Activated T-cell treated with anti-CD3 and anti-CD28 coated beads, Interleukin-2, amount 50 U/mL, for 24 hours (primary cell): ENCODE results near the gene AGAP1.

ENCODE experiments used
- DNase-seq: peaks from one replicate; pipeline ENCODE4 v3.0.0-alpha.2; 2020
- H3K27ac Mint-ChIP-seq: 2 replicates; pipeline ENCODE4 v1.8.0; 2020; ENCODE audit warnings: mild to moderate bottlenecking, mixed read lengths
- H3K27me3 Mint-ChIP-seq: 2 replicates; pipeline ENCODE4 v1.8.0; 2020; ENCODE audit warnings: mixed read lengths
- H3K36me3 Mint-ChIP-seq: 2 replicates; pipeline ENCODE4 v1.8.0; 2020; ENCODE audit warnings: low read depth, mixed read lengths
- H3K4me1 Mint-ChIP-seq: 2 replicates; pipeline ENCODE4 v1.8.0; 2020; ENCODE audit warnings: low read depth, mixed read lengths
- H3K4me3 Mint-ChIP-seq: 2 replicates; pipeline ENCODE4 v1.8.0; 2020; ENCODE audit warnings: mild to moderate bottlenecking, moderate library complexity, mixed read lengths
- H3K9me3 Mint-ChIP-seq: 2 replicates; pipeline ENCODE4 v1.8.0; 2020; ENCODE audit warnings: mixed read lengths

The AGAP1 gene

DNA sequence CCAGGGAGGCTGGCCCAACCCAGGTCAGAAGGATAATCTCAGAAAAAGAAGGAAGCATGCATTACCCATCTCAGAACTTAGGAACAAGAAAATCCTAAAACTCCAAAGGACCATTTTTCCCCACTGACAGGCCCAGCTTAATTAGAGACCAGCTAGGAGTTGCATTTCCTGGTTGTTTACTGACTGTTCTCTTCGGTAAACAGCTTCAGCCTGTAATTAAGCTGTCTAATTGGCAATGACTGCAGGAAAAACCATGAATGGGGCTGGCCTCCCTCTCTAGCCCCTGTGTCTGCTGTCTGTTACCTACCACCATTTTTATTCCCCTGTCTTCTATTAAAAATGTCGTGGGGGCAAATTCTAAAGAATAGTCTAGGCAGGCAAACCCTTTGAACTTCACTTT, 146.5 kb downstream of the AGAP1 start:
- Mint-ChIP-seq H3K36me3 (no peaks in the 10 kb centered on the region), H3K4me3 (no peak overlapping the region), H3K27ac (no peak overlapping the region), H3K4me1 (no peaks in the 10 kb centered on the region), H3K9me3 (no peaks in the 10 kb centered on the region), H3K27me3 (peaks cover 52% of the 10 kb centered on the region)
- DNase-seq = no peak

DNA sequence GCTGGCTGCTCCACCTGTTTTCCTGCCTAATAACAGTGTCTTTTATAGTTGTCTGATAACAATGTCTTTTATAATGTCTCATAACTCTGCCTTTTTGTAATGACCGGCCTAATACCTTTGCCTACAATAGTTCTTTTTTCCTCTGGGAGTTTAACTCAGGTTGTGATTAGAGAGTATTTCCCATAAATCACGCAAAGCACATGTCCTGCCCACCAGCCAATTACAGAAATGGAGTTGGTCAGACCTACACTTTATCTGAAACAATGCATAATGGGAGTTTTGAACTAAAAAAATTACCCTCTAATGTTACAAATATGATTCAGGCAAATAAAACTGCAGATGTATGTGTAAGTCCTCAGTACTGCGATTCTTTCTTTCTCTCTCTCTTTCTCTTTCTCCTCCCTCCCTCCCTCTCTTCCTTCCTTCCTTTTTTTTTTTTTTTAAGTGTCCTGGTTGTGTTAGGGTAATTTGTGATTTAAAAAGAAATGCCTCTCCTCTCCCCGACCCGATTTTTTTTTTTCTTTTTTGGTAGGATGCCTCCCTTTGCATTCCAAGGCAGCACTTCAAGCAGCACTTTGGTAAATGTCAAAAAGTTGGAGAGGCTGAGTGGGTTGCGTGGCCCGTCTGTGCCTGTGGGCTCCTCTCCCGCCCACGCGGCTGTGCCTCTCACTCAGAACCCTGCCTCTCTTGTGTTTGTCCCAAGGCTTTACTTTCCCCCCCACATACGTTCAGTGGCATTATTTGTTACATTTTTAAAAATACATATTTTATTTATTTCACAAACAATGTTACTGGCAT, 147.3 kb downstream of the AGAP1 start:
- Mint-ChIP-seq H3K27me3 (peaks cover 54% of the 10 kb centered on the region), H3K27ac (no peak overlapping the region), H3K9me3 (no peaks in the 10 kb centered on the region), H3K4me1 (no peaks in the 10 kb centered on the region), H3K4me3 (no peak overlapping the region), H3K36me3 (no peaks in the 10 kb centered on the region)
- DNase-seq = no peak

DNA sequence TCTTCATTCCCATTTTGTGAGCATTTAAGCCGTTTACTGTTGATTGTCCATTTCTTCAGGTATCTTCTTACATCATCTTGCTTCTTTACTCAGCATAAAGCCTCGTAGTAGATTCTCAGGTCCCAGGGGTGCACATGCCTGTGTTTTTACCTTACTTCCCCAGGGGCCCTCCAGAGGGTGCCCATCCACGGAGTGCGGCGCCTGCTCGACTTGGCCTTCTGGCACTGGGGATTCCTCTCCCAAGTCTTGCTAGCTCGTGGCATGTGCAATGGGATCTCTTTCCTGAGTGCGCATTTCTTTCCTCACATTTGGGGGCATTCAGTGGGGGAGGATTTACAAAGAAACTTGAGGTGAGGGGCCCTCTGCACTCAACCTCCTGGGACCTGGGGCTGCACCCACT, 148.1 kb downstream of the AGAP1 start:
- DNase-seq = no peak
- H3K4me1 Mint-ChIP-seq = no peaks in the 10 kb centered on the region
- H3K27me3 Mint-ChIP-seq = peaks cover 49% of the 10 kb centered on the region
- H3K27ac Mint-ChIP-seq = no peak overlapping the region
- H3K36me3 Mint-ChIP-seq = no peaks in the 10 kb centered on the region
- H3K9me3 Mint-ChIP-seq = no peaks in the 10 kb centered on the region
- H3K4me3 Mint-ChIP-seq = no peak overlapping the region

GRCh38 chr2:235642446-235643098, 148.7 kb downstream of the AGAP1 start:
- H3K27ac Mint-ChIP-seq = no peak overlapping the region
- no peaks in the 10 kb centered on the region for H3K36me3 Mint-ChIP-seq
- no peak overlapping the region for H3K4me3 Mint-ChIP-seq
- H3K27me3 Mint-ChIP-seq = peaks cover 45% of the 10 kb centered on the region
- no peaks in the 10 kb centered on the region for H3K9me3 Mint-ChIP-seq
- DNase-seq = no peak
- no peaks in the 10 kb centered on the region for H3K4me1 Mint-ChIP-seq

- no peaks in the 10 kb centered on the region for H3K36me3 Mint-ChIP-seq
- H3K27ac Mint-ChIP-seq = no peak overlapping the region
- H3K4me3 Mint-ChIP-seq = no peak overlapping the region
- H3K9me3 Mint-ChIP-seq = no peaks in the 10 kb centered on the region
- peaks cover 39% of the 10 kb centered on the region for H3K27me3 Mint-ChIP-seq
- no peaks in the 10 kb centered on the region for H3K4me1 Mint-ChIP-seq
- DNase-seq = no peak
Observed at GRCh38 chr2:235643680-235644511, 150.1 kb downstream of the AGAP1 start.

DNA sequence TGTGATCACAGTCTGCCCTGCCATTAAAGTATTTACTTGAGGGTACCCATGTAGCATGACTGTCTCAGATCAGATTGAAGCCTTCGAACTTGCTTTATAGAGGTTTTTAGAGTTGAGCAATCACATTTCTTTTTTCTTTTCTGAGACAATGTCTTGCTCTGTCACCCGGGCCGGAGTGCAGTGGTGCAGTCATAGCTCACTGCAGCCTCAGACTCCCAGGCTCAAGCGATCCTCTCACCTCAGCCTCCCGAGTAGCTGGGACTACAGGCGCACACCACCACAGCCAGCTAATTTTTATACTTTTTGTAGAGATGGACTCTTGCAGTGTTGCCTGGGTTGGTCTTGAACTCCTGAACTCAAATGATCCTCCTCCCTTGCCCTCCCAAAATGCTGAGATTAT, 153.4 kb downstream of the AGAP1 start:
- Mint-ChIP-seq H3K27me3 (peaks cover 28% of the 10 kb centered on the region), H3K36me3 (no peaks in the 10 kb centered on the region), H3K9me3 (no peaks in the 10 kb centered on the region), H3K4me1 (no peaks in the 10 kb centered on the region), H3K27ac (no peak overlapping the region), H3K4me3 (no peak overlapping the region)
- no peak for DNase-seq

DNA sequence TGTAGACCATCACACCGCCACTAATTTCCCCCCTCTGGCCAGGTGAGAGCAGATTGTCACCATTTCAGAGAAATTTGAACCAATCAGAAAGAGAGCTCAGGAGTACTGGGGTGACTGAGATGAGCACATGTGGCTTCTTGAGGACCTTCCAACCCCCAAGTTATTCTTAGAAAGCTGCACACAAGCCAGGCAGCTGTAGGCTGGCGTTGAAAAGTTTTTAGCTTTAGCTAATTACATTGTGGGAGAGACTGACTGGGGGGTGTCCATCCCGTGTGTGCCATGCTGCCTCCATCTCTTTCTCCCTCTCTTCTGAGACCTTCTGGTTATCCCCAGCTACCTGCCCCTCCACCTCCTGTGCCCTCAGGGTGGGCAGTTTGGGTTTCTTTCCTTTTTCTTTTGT, 154.0 kb downstream of the AGAP1 start:
- Mint-ChIP-seq H3K4me1 (no peaks in the 10 kb centered on the region), H3K27ac (no peak overlapping the region), H3K9me3 (no peaks in the 10 kb centered on the region), H3K4me3 (no peak overlapping the region), H3K36me3 (no peaks in the 10 kb centered on the region), H3K27me3 (peaks cover 24% of the 10 kb centered on the region)
- no peak for DNase-seq

DNA sequence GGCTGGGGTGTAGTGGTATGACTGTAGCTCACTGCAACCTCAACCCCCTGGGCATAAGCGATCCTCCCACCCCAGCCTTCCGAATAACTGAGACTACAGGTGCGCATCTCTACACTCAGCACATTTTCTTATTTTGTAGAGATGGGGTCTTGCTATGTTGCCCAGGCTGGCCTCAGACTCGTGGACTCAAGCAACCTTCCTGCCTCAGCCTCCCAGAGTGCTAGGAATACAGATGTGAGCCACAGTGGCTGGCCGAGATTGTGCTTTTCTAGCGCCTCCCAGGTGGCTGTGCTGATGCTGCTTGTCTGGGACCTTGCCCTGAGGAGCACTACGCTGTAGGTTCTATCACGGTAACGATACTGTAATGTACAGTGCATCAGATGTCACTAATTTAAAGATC, 155.6 kb downstream of the AGAP1 start:
- Mint-ChIP-seq H3K9me3 (no peaks in the 10 kb centered on the region), H3K27me3 (peaks cover 21% of the 10 kb centered on the region), H3K4me3 (no peak overlapping the region), H3K36me3 (no peaks in the 10 kb centered on the region), H3K27ac (no peak overlapping the region), H3K4me1 (no peaks in the 10 kb centered on the region)
- DNase-seq = no peak

- Mint-ChIP-seq H3K4me1 (no peaks in the 10 kb centered on the region), H3K36me3 (no peaks in the 10 kb centered on the region), H3K27me3 (peaks cover 23% of the 10 kb centered on the region), H3K4me3 (no peak overlapping the region), H3K27ac (no peak overlapping the region), H3K9me3 (no peaks in the 10 kb centered on the region)
- no peak for DNase-seq
Observed at GRCh38 chr2:235651643-235652042, 157.8 kb downstream of the AGAP1 start.

DNA sequence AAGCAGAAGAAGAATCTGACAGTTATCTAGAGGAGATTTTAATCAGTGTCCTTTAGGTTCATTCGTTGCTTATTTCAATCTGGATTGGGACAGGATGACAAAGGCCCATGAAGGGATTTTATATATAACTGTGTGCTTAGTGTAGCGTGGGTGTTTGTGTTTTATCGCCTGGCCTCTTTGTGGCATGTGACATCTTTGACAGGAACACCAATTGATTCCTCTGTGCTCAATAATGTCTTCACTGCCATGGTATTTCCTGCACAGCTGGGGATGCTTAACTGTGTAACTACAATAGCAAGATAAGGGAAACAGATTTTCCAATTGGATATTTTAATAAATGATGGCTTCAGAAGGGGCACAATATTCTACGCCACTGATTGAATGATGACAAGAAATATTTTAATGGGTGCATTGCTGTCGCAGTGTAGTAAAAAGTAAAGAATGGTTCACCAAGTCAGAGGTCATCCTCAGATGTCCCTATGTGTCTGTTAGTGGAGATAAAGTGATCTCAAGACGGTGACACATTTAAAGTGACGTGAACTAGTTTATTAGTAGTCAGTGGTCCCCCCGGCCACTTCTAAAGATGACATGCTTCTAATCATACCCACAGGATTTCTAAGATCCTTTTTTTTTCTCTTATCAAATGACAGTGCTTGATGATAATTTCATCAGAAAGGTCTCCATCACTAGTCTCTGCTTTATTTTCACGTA, 160.4 kb downstream of the AGAP1 start:
- H3K27me3 Mint-ChIP-seq = peaks cover 42% of the 10 kb centered on the region
- H3K4me3 Mint-ChIP-seq = no peak overlapping the region
- H3K9me3 Mint-ChIP-seq = no peaks in the 10 kb centered on the region
- no peaks in the 10 kb centered on the region for H3K4me1 Mint-ChIP-seq
- H3K27ac Mint-ChIP-seq = no peak overlapping the region
- DNase-seq = no peak
- H3K36me3 Mint-ChIP-seq = no peaks in the 10 kb centered on the region

- no peaks in the 10 kb centered on the region for H3K9me3 Mint-ChIP-seq
- no peaks in the 10 kb centered on the region for H3K36me3 Mint-ChIP-seq
- peaks cover 72% of the 10 kb centered on the region for H3K27me3 Mint-ChIP-seq
- H3K4me1 Mint-ChIP-seq = no peaks in the 10 kb centered on the region
- H3K27ac Mint-ChIP-seq = no peak overlapping the region
- DNase-seq = no peak
- H3K4me3 Mint-ChIP-seq = no peak overlapping the region
Observed at GRCh38 chr2:235658351-235659174, 164.7 kb downstream of the AGAP1 start.

- DNase-seq = no peak
- Mint-ChIP-seq H3K4me3 (no peak overlapping the region), H3K36me3 (no peaks in the 10 kb centered on the region), H3K9me3 (no peaks in the 10 kb centered on the region), H3K27ac (no peak overlapping the region), H3K4me1 (no peaks in the 10 kb centered on the region), H3K27me3 (peaks cover 80% of the 10 kb centered on the region)
Observed at GRCh38 chr2:235659767-235660322, 166.0 kb downstream of the AGAP1 start.

GRCh38 chr2:235660484-235661082, 166.7 kb downstream of the AGAP1 start:
- no peak for DNase-seq
- Mint-ChIP-seq H3K4me1 (no peaks in the 10 kb centered on the region), H3K27me3 (peaks cover 86% of the 10 kb centered on the region), H3K27ac (no peak overlapping the region), H3K36me3 (no peaks in the 10 kb centered on the region), H3K4me3 (no peak overlapping the region), H3K9me3 (no peaks in the 10 kb centered on the region)
